NCI-H526 treated with DMSO at 0.1 percent for 48 hours (cell line): ENCODE data around the gene ETNK2.
A peak's percentile ranks its signal among the peaks of the same experiment; 100 is the strongest.

ENCODE experiments used
- DNase-seq: peaks from one replicate; lab custom pipeline; 2025; lab: John Stamatoyannopoulos, UW

ETNK2 gene

DNA sequence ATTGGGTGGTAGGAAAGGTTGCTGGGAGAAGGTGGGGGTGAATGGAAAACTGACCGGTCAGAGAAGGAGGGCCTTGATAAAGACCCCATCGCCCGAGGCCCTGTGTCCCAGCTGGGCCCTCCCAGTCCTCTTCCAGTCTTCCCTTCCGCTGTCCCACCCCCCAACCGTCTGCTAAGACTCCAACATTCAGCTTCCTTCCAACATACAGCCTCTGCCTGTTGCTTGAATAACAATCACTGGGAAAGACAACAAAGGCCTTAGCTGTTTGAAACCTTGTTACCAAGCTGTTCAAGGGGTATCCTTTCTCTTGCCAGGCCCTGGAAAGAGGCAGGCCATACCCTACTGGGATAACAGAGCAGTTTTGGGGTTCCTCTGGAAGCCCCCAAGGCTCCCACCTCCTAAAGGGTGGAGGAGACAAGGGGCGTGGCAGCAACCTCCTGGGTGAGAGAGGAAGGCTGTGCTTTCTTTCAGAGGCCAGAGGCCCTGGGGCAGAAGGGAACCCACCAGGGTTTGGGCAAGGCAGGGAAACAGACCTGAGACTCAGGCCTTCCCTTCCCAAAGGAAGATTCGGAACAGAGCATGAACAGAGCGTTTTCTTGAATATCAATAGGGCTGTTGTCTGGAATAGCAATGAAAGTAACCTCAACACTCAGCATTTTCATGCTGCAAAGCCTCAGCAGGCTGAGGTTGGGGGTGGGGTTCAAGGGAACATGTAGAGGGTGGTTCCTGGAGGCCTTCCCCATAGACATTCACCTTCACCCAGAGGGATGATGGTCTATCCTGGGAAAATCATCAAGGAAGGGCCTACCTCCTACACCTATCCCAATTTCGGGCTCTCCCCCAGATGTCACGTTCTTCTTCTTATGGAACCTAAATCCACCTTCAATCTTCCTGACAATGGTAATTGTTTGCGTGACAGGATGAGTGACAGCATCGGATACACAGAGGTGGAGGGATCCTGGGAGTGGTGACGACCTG, 4.1 kb downstream of the ETNK2 start:
- DNase-seq, result no peak

GRCh38 chr1:204146965-204147364, 4.9 kb downstream of the ETNK2 start:
- DNase-seq, result no peak

DNA sequence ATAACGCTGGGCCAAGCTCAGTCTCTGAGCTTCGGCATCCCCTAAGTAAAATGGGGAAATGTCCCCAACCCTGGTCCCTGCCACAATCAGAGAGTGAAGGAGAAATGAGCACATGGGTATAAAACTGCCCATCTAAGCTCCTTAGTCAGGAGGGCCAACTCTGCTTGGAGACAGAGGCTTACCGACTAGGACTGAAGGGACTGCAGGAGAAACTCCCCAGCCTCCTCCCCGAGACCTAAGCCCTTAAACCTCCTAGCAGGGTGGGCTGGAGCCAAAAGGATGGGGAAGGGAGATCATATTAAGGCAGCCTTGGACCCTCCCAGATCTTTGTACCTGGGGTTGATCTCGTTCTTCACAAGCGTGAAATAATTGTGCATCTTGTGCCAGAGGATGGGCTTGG, 5.5 kb downstream of the ETNK2 start:
- DNase-seq, result no peak

GRCh38 chr1:204145033-204145504, 6.8 kb downstream of the ETNK2 start:
- no peak for DNase-seq

DNA sequence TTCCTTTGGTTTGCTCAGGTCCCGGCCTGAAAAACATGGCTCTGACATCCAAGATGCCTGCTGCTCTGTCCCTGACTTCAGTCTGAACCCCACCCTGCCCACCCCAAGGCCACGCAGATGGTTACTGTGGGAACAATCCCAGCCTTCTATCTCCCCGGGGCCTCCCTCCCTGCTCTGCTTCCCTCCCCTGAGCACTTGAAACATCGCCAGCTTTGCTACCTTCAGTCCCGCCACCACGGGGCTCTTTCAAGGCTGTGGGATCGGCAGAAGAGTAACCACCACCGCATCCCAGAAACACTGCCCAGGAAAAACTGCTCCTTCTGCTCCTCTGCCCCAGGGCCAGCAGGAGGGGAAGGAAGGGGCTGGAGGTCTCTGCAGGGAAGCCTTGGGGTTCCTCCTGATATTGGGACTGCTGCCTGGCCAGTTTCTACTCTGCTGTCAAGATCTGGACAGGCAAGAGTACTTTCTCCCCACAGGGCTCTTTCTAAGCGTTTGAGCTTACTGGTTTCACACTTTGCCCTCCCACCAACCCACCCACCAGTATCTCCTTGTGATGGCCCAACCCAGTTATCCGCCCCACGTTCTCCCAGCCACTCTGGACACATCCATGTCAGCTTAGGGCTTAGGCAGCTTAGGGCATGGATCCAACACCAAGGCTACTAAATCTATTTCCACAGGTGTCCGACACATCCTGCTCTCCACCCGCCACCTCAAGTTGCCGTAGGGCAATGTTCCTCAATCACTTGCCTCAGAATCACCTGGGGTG, 8.4 kb downstream of the ETNK2 start:
- DNase-seq, result no peak

DNA sequence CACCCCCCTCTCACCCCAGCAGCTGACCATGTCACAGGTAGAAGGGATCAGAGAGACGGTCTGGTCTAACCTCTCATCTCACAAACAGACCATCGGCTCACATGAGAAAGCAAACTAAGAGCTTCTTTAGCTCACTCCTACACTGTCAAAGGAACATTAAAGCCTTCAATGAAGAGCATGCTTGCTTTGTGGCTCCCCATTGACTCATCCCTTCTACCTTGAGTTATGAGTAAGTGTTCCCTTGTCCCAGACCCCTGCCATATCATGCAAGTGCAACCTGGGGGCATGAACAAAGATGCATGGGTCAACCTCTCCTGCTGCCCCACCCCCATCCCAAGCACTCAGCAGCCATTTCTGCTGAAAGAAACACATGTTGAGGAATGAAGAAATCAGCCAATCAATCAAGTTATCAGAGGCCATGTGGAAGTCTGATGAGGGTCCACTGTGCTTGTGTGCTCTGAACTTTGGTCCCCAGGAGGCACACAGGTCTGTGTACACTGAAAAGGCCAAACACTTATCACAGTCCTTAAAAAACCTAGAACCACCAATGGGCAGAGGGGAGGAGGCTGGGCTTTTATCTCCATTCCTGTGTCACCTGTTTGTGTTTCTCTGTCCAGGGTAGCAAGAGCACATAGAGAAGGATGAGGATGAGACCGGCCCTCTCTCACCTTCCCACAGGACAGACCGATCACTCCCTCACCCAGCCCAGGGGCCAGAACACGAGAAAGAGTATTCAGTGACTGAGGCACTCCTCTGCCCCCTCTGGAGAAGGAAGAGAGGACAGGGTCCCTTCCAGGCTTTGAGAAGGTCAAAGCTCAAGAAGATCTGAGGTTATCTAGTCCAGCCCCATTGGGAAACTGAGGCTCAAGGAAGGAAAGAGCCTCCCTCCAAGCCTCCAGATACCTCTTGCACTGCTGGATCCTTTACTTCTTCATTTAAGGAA, 9.5 kb downstream of the ETNK2 start:
- DNase-seq, result no peak

GRCh38 chr1:204141131-204141530, 10.7 kb downstream of the ETNK2 start:
- no peak for DNase-seq

DNA sequence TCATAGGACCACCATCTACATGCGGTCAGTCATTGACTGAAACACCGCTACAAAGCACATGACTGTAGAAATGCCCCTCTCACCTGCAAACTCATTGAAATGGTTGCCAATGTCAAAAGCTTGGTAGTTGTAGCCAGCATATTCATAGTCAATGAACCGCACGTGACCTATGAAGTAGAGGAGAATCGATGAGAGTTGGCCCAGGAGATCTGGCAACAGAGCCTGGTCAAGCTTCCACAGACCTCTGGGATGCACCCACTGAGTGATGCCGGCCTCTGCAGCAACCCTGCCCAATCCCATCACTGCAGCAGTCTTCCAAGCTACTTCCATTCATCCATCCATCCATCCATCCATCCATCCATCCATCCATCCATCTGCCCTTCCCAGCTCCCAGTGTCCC, 11.9 kb downstream of the ETNK2 start:
- no peak for DNase-seq

GRCh38 chr1:204139088-204139487, 12.8 kb downstream of the ETNK2 start:
- DNase-seq, result no peak

DNA sequence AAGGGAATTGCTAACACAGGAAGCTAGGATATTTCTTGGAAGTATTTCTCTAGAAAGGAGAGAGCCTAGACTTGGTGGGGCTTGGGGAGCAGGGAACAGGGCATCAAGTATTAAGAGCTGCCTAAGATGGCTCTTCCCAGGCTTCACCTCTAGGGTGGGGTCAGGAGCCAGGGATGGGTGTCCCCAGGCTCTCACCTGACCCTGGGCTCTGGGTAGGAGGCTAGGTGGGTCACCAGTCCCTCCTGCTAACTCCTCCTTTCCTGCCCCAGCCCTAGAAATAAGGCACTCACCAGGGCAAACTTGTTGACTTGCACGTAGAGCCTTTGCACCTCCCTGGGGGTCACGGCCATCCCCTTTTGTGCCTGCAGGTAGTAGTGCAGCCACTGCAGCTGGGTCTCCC, 15.0 kb downstream of the ETNK2 start:
- no peak for DNase-seq

DNA sequence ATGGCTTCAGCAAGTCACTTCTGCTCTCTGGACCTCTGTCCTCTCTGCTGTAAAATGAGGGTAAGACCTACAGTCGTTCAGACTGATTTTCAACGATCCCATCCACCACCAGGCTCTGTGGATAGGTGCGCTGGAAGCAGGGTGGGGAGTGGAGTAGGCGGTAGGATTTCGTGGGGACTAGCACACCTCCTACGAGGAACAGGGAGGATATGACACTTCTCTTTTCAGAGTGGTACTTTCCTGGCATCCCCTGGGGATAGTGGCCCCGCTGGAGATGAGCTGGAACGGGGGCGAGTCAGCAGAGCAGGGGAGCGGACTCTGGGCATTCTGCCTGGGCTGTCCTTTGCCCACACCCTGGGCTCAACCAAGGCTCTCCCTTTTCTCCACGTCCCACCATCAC, 17.7 kb downstream of the ETNK2 start:
- no peak for DNase-seq

GRCh38 chr1:204132718-204133117, 19.1 kb downstream of the ETNK2 start:
- DNase-seq, result no peak

DNA sequence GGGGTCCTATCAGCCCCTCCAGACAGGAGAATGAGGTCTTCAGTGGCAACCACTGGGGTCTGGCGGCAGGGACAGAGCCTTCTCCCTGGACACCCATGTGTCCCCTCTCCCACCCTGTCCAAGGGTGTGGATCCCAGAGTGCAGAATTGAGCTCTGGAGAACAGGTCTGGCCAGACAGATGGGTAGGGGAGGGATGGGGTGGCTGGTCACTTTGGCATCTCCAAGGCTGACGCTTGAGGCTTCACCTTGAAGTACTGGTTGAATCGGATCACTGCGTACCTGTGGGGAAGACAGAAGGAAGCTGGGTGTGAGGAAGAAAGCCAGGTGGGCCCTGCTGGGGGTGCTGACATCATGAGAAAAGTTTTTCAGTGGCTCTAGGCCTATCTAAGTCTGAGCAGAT, 19.9 kb downstream of the ETNK2 start:
- DNase-seq, result no peak

GRCh38 chr1:204130981-204131892, 20.6 kb downstream of the ETNK2 start:
- DNase-seq, result no peak

- DNase-seq, result no peak
These were observed 21.7 kb downstream of the ETNK2 start for GRCh38 chr1:204130178-204130577.

DNA sequence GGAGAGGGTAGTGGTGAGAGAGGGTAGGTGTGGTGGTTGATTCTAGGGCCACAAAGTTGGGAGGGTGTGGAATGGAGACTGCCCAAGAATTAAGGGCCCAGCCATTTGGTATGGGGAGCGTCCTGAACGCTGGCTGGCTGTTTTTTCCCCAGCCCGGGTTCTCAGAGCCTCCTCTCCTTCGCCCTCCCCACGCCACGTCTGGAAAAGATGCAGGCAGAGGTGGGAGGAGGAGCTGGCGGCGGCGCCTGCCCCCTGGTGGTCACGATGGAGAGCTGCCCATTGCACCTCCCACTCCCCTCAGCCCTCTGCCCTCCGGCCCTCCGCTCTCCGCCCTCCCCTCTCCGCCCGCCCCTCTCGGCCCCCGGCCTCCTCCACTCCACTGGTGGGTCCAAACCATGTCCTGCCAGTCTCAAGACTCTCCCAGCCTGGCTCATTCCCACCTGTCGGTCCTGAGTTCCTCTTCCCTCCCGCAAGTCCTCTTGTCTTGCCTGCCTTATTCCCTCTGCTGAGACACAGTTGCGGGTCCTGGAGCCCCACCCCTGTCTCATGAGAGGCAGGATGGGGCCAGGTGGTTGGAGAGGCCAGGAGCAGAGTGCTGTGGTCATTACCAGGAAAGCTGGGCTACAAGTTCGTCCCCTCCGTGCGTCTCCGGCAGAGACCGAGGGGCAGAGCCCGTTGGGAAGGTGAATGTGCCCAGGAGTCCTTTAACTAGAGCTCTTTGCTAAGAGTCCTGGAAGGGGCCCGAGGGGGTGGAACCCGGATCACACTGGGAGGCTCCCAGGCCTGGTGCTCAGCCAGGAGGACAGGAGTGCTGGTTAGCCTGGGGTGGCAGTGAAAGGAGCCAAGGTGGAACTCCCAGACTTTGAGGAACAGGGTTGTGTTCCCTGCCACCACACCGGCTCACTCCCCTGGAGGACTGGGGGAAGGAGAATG, 22.6 kb downstream of the ETNK2 start:
- no peak for DNase-seq

DNA sequence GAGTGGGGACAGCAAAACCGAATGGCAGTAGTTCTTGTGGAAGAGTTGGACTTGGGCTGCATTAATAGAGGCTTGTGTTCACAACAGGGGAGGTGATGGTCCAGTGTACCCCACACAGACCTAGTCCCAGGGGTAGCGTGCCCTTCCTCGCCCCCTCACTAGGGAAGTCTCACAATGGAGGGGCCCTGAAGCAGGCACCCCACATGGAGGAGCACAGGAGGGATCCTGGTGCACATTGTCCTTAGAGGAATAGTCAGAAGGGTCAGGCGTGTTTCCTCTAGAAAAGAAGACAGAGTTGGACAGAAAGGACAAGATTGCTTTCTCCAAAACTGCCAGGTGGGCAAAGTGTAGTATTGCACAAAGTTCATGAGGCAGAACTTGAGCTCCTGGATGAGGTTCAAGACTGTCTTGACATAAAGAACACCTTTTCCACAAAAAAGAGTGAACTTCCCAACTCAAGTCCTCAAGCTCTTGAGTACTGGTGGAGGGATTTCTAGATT, 23.3 kb downstream of the ETNK2 start:
- no peak for DNase-seq

DNA sequence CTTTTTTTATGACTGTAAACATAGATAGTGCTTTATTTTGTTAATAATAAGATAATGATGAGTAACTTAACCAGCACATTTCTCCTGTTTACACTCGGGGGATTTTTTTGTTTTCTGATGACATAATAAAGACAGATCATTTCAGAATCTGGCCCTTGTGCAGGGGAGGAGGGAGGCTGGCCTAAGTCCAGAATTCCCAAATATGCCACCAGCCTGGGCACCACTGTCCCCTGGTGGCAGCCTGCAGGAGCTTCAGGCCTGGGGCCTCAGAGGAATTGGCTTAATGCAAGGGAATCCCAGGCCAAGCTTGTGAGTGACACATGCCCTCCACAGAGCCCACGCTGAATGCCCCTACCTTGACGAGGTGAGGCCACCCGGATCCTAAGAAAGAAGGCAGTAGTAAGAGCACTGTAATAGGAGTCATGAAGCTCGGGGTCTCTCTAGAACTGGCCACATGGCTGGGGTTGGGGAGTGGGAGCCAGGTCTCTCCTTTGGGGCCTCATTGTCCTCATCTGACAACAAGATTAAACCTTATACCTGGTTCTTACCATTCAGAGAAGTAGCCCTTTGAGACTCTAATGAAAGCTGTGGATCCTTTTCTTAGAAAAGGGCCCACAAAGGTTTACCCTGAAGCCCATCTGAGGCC, 24.1 kb downstream of the ETNK2 start:
- peak; percentile 23 for DNase-seq

DNA sequence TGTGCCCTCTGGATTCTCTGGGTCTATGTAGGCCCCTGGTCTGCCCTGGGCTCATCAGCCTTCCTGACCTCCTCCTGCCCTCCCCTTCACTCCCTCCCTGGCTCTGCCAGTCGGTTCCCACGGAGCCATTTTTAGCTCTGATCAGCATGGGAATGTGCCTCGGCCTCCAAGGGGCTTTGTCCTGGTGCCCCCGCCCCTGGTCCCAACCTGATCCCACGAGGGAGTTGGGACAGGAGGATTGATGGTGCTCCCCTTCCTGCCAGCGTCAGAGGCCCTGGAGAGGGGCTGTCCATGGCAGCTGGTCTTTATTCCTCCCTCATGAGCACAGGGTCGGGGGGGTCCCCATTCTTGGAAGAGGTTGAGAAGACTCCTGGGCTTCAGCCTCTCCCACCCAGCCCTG, 24.9 kb downstream of the ETNK2 start:
- no peak for DNase-seq
